Natural killer cell (primary cell): ENCODE data around the gene DNAJB1. TPM values are rescaled to one million over a fixed set of nuclear protein-coding genes. Genes with fewer than 3 reads are reported as not detected.

Experiments used
- ATAC-seq, 3 donors: fragments of 150-1000 bp in 2 of 3; fragments of 200-7000 bp in 1 of 3; cut with Tn5 transposase; 1 replicate in 1 of 3; 2 replicates in 2 of 3; pipeline ENCODE4 v1.10.0; 2021; ENCODE audit warnings: mild to moderate bottlenecking in 2 of 3, moderate library complexity in 2 of 3
- DNase-seq, 2 donors: peaks; one replicate each; pipeline versions ENCODE4 v3.0.0 to v3.0.0-alpha.2; 2013 to 2021; ENCODE audit warnings: mixed read lengths in 1 of 2
- H3K27ac ChIP-seq: one replicate; pipeline ENCODE4 v1.5.1; 2013; ENCODE audit warnings: mild to moderate bottlenecking, low read length
- H3K27me3 ChIP-seq: one replicate; pipeline ENCODE4 v1.6.1; 2013; ENCODE audit warnings: low read length; ENCODE audit not compliant: control insufficient read depth, insufficient read depth
- H3K36me3 ChIP-seq: one replicate; pipeline ENCODE4 v1.6.1; 2013; ENCODE audit warnings: low read length; ENCODE audit not compliant: control insufficient read depth, insufficient read depth
- H3K4me1 ChIP-seq: one replicate; pipeline ENCODE4 v1.6.1; 2013; ENCODE audit warnings: low read length; ENCODE audit not compliant: control insufficient read depth, insufficient read depth
- H3K4me3 ChIP-seq: one replicate; pipeline ENCODE4 v1.5.1; 2013; ENCODE audit warnings: low read length
- H3K9me3 ChIP-seq: one replicate; pipeline ENCODE4 v1.6.1; 2013; ENCODE audit warnings: low read length; ENCODE audit not compliant: control insufficient read depth, insufficient read depth
- H3K27ac Mint-ChIP-seq, 2 donors: one replicate each; pipeline ENCODE4 v1.8.0; 2022; ENCODE audit warnings: mild to moderate bottlenecking in 2 of 2, mixed read lengths in 2 of 2, moderate library complexity in 1 of 2
- H3K27me3 Mint-ChIP-seq, 2 donors: one replicate each; pipeline ENCODE4 v1.8.0; 2022; ENCODE audit warnings: low read depth in 2 of 2, mixed read lengths in 2 of 2
- H3K36me3 Mint-ChIP-seq: one replicate; pipeline ENCODE4 v1.8.0; 2022; ENCODE audit warnings: mixed read lengths
- H3K4me1 Mint-ChIP-seq, 2 donors: one replicate each; pipeline ENCODE4 v1.8.0; 2022; ENCODE audit warnings: mixed read lengths in 2 of 2
- H3K4me3 Mint-ChIP-seq: one replicate; pipeline ENCODE4 v1.8.0; 2022; ENCODE audit warnings: mild to moderate bottlenecking, moderate library complexity, mixed read lengths
- H3K9me3 Mint-ChIP-seq, 2 donors: one replicate each; pipeline ENCODE4 v1.8.0; 2022; ENCODE audit warnings: mixed read lengths in 2 of 2
- CTCF ChIP-seq: fragments of 200-600 bp; IDR thresholded peaks from one replicate; pipeline ENCODE4 v1.8.0; 2022; ENCODE audit warnings: antibody characterized with exemption
- WGBS: methylation state at CpG from one replicate; pipeline ENCODE4 v1.1.7; 2013; ENCODE audit warnings: missing lambda C conversion rate; ENCODE audit not compliant: insufficient coverage; 5-methylcytosine and 5-hydroxymethylcytosine counted together
- intact Hi-C: fragments of 100-400 bp; cut with micrococcal nuclease; formaldehyde crosslinking; loops from one replicate; pipeline ENCODE4 v1.14.2; 2022
- total RNA-seq, 4 donors: library from RNA; stranded (reverse); fragments of 120-200 nt in 1 of 4; gene quantifications; one replicate each; pipeline versions ENCODE4 v1.2.3 to v1.2.4, GENCODE V29; 2013 to 2022

The DNAJB1 gene
- total RNA-seq, 3 donors from 2014 or later (not counting 1 experiment from before 2014, with no cell fraction given) = 148 to 238 (median 192) TPM

- H3K27ac Mint-ChIP-seq = peak overlapping the region; percentile 94 to 95
Measured at GRCh38 chr19:14561847-14562351, 43.7 kb upstream of the DNAJB1 start.

GRCh38 chr19:14561249-14561648 lies 43.1 kb upstream of the DNAJB1 start:
- H3K9me3 ChIP-seq = no peaks in the 10 kb centered on the region
- H3K36me3 Mint-ChIP-seq = no peaks in the 10 kb centered on the region
- H3K27ac ChIP-seq = peak overlapping the region; percentile 95
- H3K27ac Mint-ChIP-seq = peak overlapping the region; percentile 94 to 95
- peaks cover 87% of the 10 kb centered on the region for H3K4me1 ChIP-seq
- TF ChIP-seq CTCF = no peak
- intact Hi-C loops = no loop called here
- peaks cover 19% of the 10 kb centered on the region for H3K36me3 ChIP-seq
- no peak for DNase-seq
- WGBS = 81% methylated on average over 8 of the region's 8 CpGs
- no peak overlapping the region for H3K4me3 ChIP-seq
- H3K27me3 ChIP-seq = no peaks in the 10 kb centered on the region
- no peak overlapping the region for H3K4me3 Mint-ChIP-seq
- peaks cover 26 to 63% of the 10 kb centered on the region in 2 donors for H3K4me1 Mint-ChIP-seq
- H3K27me3 Mint-ChIP-seq = no peaks in the 10 kb centered on the region
- no peak for ATAC-seq
- no peaks in the 10 kb centered on the region for H3K9me3 Mint-ChIP-seq

More at GRCh38 chr19:14561847-14562351, 43.7 kb upstream of the DNAJB1 start:
- intact Hi-C loops = no loop called here
- Mint-ChIP-seq H3K4me1 (peaks cover 21 to 62% of the 10 kb centered on the region in 2 donors), H3K9me3 (no peaks in the 10 kb centered on the region), H3K27me3 (no peaks in the 10 kb centered on the region), H3K4me3 (peak overlapping the region; percentile 85), H3K36me3 (no peaks in the 10 kb centered on the region)
- H3K4me3 ChIP-seq = peak overlapping the region; percentile 54
- H3K36me3 ChIP-seq = peaks cover 19% of the 10 kb centered on the region
- TF ChIP-seq CTCF = no peak
- peaks cover 86% of the 10 kb centered on the region for H3K4me1 ChIP-seq
- peak overlapping the region; percentile 95 for H3K27ac ChIP-seq
- DNase-seq (peak; percentile 55 to 64), ATAC-seq (peak; percentile 77 to 87 (median 86))
- 25% methylated on average over 22 of the region's 22 CpGs for WGBS
- no peaks in the 10 kb centered on the region for H3K9me3 ChIP-seq
- no peaks in the 10 kb centered on the region for H3K27me3 ChIP-seq

- Histone ChIP-seq H3K4me3 (no peak overlapping the region), H3K27ac (peak overlapping the region; percentile 95), H3K4me1 (peaks cover 87% of the 10 kb centered on the region), H3K9me3 (no peaks in the 10 kb centered on the region), H3K36me3 (peaks cover 17% of the 10 kb centered on the region), H3K27me3 (no peaks in the 10 kb centered on the region)
- 78% methylated on average over 6 of the region's 6 CpGs for WGBS
- ATAC-seq (no peak), DNase-seq (no peak)
- H3K9me3 Mint-ChIP-seq = no peaks in the 10 kb centered on the region
- no peak overlapping the region for H3K4me3 Mint-ChIP-seq
- H3K27me3 Mint-ChIP-seq = no peaks in the 10 kb centered on the region
- intact Hi-C loops = no loop called here
- peaks cover 31 to 63% of the 10 kb centered on the region in 2 donors for H3K4me1 Mint-ChIP-seq
- H3K27ac Mint-ChIP-seq = peak overlapping the region; percentile 94 to 95
- TF ChIP-seq CTCF = no peak
- no peaks in the 10 kb centered on the region for H3K36me3 Mint-ChIP-seq
Measured at GRCh38 chr19:14560776-14561108, 42.5 kb upstream of the DNAJB1 start.
